Activated naive CD4-positive, alpha-beta T cell treated with anti-CD3 and anti-CD28 coated beads for 36 hours (primary cell): ENCODE results near the gene C14orf119. TPM values are rescaled to one million over a fixed set of nuclear protein-coding genes. Genes with fewer than 3 reads are reported as not detected.

Experiments used
- CTCF ChIA-PET: fragments of 350-600 bp; sonication (Branson Sonifier 250); formaldehyde crosslinking; loops from one replicate; lab custom pipeline; 2021; ENCODE audit warnings: antibody characterized with exemption; lab: Charles Lee
- DNase-seq: peaks from one replicate; pipeline ENCODE4 v3.0.0-alpha.2; 2020
- H3K27ac Mint-ChIP-seq: one replicate; pipeline ENCODE4 v1.8.0; 2021; ENCODE audit warnings: mild to moderate bottlenecking, mixed read lengths
- H3K27me3 Mint-ChIP-seq: one replicate; pipeline ENCODE4 v1.8.0; 2021; ENCODE audit warnings: low read depth, mixed read lengths
- H3K36me3 Mint-ChIP-seq: one replicate; pipeline ENCODE4 v1.8.0; 2021; ENCODE audit warnings: low read depth, mixed read lengths
- H3K4me1 Mint-ChIP-seq: one replicate; pipeline ENCODE4 v1.8.0; 2021; ENCODE audit warnings: low read depth, mixed read lengths
- H3K4me3 Mint-ChIP-seq: one replicate; pipeline ENCODE4 v1.8.0; 2021; ENCODE audit warnings: mild to moderate bottlenecking, moderate library complexity, mixed read lengths
- H3K9me3 Mint-ChIP-seq: one replicate; pipeline ENCODE4 v1.8.0; 2021; ENCODE audit warnings: mixed read lengths
- intact Hi-C: fragments of 100-400 bp; cut with micrococcal nuclease; formaldehyde crosslinking; loops from one replicate; pipeline ENCODE4 v1.15.1; 2023
- total RNA-seq, 2 experiments: library from RNA; stranded (reverse); gene quantifications; one replicate each; pipeline ENCODE4 v1.2.3, GENCODE V29; 2021

C14orf119 gene
- total RNA-seq, 2 experiments from 2014 or later = 39.8 to 44.2 TPM

- no peaks in the 10 kb centered on the region for H3K9me3 Mint-ChIP-seq
- no peak for DNase-seq
- peaks cover 18% of the 10 kb centered on the region for H3K4me1 Mint-ChIP-seq
- intact Hi-C loops = loop anchor here (10.0 kb wide), 1 partner anchor 340 kb away; the partner anchor contains the start of gene NGDN
- no peak overlapping the region for H3K4me3 Mint-ChIP-seq
- no peaks in the 10 kb centered on the region for H3K36me3 Mint-ChIP-seq
- H3K27ac Mint-ChIP-seq = no peak overlapping the region
- H3K27me3 Mint-ChIP-seq = no peaks in the 10 kb centered on the region
- CTCF ChIA-PET = interaction anchor here (1.6 to 9.6 kb wide), 2 partner anchors 10 to 61 kb away, joined by 3 to 298 read pairs; partner anchors contain the start of gene SLC7A8
These were observed 29.7 kb downstream of the C14orf119 start for GRCh38 chr14:23125011-23125410.

GRCh38 chr14:23125933-23126524 is 30.7 kb downstream of the C14orf119 start:
- no peaks in the 10 kb centered on the region for H3K36me3 Mint-ChIP-seq
- H3K4me3 Mint-ChIP-seq = no peak overlapping the region
- no peak overlapping the region for H3K27ac Mint-ChIP-seq
- CTCF ChIA-PET = interaction anchor here (0.6 to 9.6 kb wide), 3 partner anchors 60 to 299 kb away, joined by 3 to 298 read pairs (median 6); partner anchors contain the start of gene SLC7A8
- no peaks in the 10 kb centered on the region for H3K9me3 Mint-ChIP-seq
- peaks cover 7% of the 10 kb centered on the region for H3K4me1 Mint-ChIP-seq
- no peak for DNase-seq
- intact Hi-C loops = loop anchor here (10.0 kb wide), 1 partner anchor 339 kb away; the partner anchor contains the start of gene NGDN
- H3K27me3 Mint-ChIP-seq = no peaks in the 10 kb centered on the region

GRCh38 chr14:23126548-23127278 is 31.4 kb downstream of the C14orf119 start:
- H3K4me3 Mint-ChIP-seq = no peak overlapping the region
- peaks cover 1% of the 10 kb centered on the region for H3K4me1 Mint-ChIP-seq
- H3K9me3 Mint-ChIP-seq = no peaks in the 10 kb centered on the region
- no peak for DNase-seq
- H3K27ac Mint-ChIP-seq = no peak overlapping the region
- no peaks in the 10 kb centered on the region for H3K27me3 Mint-ChIP-seq
- intact Hi-C loops = loop anchor here (10.0 kb wide), 1 partner anchor 338 kb away; the partner anchor contains the start of gene NGDN
- no peaks in the 10 kb centered on the region for H3K36me3 Mint-ChIP-seq
- CTCF ChIA-PET = interaction anchor here (0.6 to 1.5 kb wide), 3 partner anchors 60 to 300 kb away, joined by 3 to 6 read pairs (median 4); no protein-coding TSS in a partner anchor

GRCh38 chr14:23127861-23128260 is 32.6 kb downstream of the C14orf119 start:
- Mint-ChIP-seq H3K4me1 (peaks cover 1% of the 10 kb centered on the region), H3K27ac (no peak overlapping the region), H3K36me3 (no peaks in the 10 kb centered on the region), H3K4me3 (no peak overlapping the region), H3K27me3 (no peaks in the 10 kb centered on the region), H3K9me3 (no peaks in the 10 kb centered on the region)
- intact Hi-C loops = loop anchor here (10.0 kb wide), 1 partner anchor 337 kb away; the partner anchor contains the start of gene NGDN
- CTCF ChIA-PET = interaction anchor here (1.5 kb wide), 1 partner anchor 59 kb away, joined by 4 read pairs; no protein-coding TSS in a partner anchor
- DNase-seq = no peak

GRCh38 chr14:23128969-23129758 is 33.9 kb downstream of the C14orf119 start:
- no peak for DNase-seq
- Mint-ChIP-seq H3K4me3 (no peak overlapping the region), H3K27me3 (no peaks in the 10 kb centered on the region), H3K27ac (no peak overlapping the region), H3K9me3 (no peaks in the 10 kb centered on the region), H3K36me3 (no peaks in the 10 kb centered on the region), H3K4me1 (peaks cover 1% of the 10 kb centered on the region)
- CTCF ChIA-PET = interaction anchor here (0.9 to 4.5 kb wide), 5 partner anchors 8 to 108 kb away, joined by 3 to 24 read pairs (median 5); no protein-coding TSS in a partner anchor
- intact Hi-C loops = loop anchor here (10.0 kb wide), 1 partner anchor 336 kb away; the partner anchor contains the start of gene NGDN

- Mint-ChIP-seq H3K9me3 (no peaks in the 10 kb centered on the region), H3K36me3 (no peaks in the 10 kb centered on the region), H3K27ac (no peak overlapping the region), H3K4me3 (no peak overlapping the region), H3K4me1 (peaks cover 1% of the 10 kb centered on the region), H3K27me3 (no peaks in the 10 kb centered on the region)
- CTCF ChIA-PET = interaction anchor here (0.9 to 4.5 kb wide), 6 partner anchors 8 to 107 kb away, joined by 3 to 24 read pairs (median 4); no protein-coding TSS in a partner anchor
- DNase-seq = no peak
- intact Hi-C loops = loop anchor here (10.0 kb wide), 1 partner anchor 335 kb away; the partner anchor contains the start of gene NGDN
These were observed 34.5 kb downstream of the C14orf119 start for GRCh38 chr14:23129759-23130316.

GRCh38 chr14:23130871-23131270 is 35.6 kb downstream of the C14orf119 start:
- Mint-ChIP-seq H3K4me1 (peaks cover 1% of the 10 kb centered on the region), H3K27me3 (no peaks in the 10 kb centered on the region), H3K27ac (no peak overlapping the region), H3K4me3 (no peak overlapping the region), H3K9me3 (no peaks in the 10 kb centered on the region), H3K36me3 (no peaks in the 10 kb centered on the region)
- CTCF ChIA-PET = interaction anchor here (0.6 to 4.5 kb wide), 5 partner anchors 9 to 191 kb away, joined by 3 to 24 read pairs (median 4); no protein-coding TSS in a partner anchor
- DNase-seq = no peak
- intact Hi-C loops = no loop called here

- intact Hi-C loops = no loop called here
- Mint-ChIP-seq H3K4me1 (peaks cover 1% of the 10 kb centered on the region), H3K27me3 (no peaks in the 10 kb centered on the region), H3K36me3 (no peaks in the 10 kb centered on the region), H3K27ac (no peak overlapping the region), H3K4me3 (no peak overlapping the region), H3K9me3 (no peaks in the 10 kb centered on the region)
- no peak for DNase-seq
- CTCF ChIA-PET = interaction anchor here (4.5 kb wide), 1 partner anchor 10 kb away, joined by 24 read pairs; no protein-coding TSS in a partner anchor
These were observed 36.2 kb downstream of the C14orf119 start for GRCh38 chr14:23131482-23131881.

GRCh38 chr14:23132970-23133369 is 37.7 kb downstream of the C14orf119 start:
- Mint-ChIP-seq H3K27me3 (no peaks in the 10 kb centered on the region), H3K4me3 (no peak overlapping the region), H3K9me3 (no peaks in the 10 kb centered on the region), H3K27ac (no peak overlapping the region), H3K36me3 (no peaks in the 10 kb centered on the region), H3K4me1 (peaks cover 1% of the 10 kb centered on the region)
- intact Hi-C loops = no loop called here
- CTCF ChIA-PET = interaction anchor here (4.5 kb wide), 1 partner anchor 11 kb away, joined by 24 read pairs; no protein-coding TSS in a partner anchor
- no peak for DNase-seq

- no peaks in the 10 kb centered on the region for H3K4me1 Mint-ChIP-seq
- intact Hi-C loops = no loop called here
- H3K9me3 Mint-ChIP-seq = no peaks in the 10 kb centered on the region
- no peaks in the 10 kb centered on the region for H3K27me3 Mint-ChIP-seq
- DNase-seq = no peak
- H3K27ac Mint-ChIP-seq = no peak overlapping the region
- no peaks in the 10 kb centered on the region for H3K36me3 Mint-ChIP-seq
- CTCF ChIA-PET = interaction anchor here (0.6 to 1.3 kb wide), 2 partner anchors 15 to 1679 kb away, joined by 3 to 4 read pairs; no protein-coding TSS in a partner anchor
- H3K4me3 Mint-ChIP-seq = no peak overlapping the region
These were observed 41.3 kb downstream of the C14orf119 start for GRCh38 chr14:23136566-23137133.
